Measurements from ENCODE around the gene LYZ. TPM values are rescaled to one million over a fixed set of nuclear protein-coding genes. Genes with fewer than 3 reads are reported as not detected.
"Not testable (repeated sequence)": the region's sequence is repeated elsewhere in the genome, so short reads cannot be mapped to it uniquely, and the experiment has no call there.

Gene LYZ
- not detected in 2 replicates for total RNA-seq (ENCODE audit: low replicate concordance)

DNA sequence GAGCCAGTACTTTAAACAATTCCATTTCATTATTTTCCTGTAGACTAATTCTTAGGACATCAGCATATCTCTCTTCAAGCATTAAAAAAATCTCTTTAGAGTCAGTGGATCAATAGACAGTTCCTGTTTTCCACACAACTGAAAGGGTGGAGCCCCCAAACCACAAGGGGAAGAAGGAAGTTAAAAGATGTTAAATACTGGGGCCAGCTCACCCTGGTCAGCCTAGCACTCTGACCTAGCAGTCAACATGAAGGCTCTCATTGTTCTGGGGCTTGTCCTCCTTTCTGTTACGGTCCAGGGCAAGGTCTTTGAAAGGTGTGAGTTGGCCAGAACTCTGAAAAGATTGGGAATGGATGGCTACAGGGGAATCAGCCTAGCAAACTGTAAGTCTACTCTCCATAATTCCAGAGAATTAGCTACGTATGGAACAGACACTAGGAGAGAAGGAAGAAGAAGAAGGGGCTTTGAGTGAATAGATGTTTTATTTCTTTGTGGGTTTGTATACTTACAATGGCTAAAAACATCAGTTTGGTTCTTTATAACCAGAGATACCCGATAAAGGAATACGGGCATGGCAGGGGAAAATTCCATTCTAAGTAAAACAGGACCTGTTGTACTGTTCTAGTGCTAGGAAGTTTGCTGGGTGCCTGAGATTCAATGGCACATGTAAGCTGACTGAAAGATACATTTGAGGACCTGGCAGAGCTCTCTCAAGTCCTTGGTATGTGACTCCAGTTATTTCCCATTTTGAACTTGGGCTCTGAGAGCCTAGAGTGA, at the start of gene LYZ:
Gene LYZ, plus strand, starts transcription at position 220 of the 777 bp plus-strand sequence. Its CDS starts 28 bp downstream, at position 248.
- H3K4me3 ChIP-seq (ENCODE audit: low read depth, low read length): no peak within 1 kb of the TSS
- DNase-seq (ENCODE audit: low read depth): no peak
- TF ChIP-seq, protein P1, sequence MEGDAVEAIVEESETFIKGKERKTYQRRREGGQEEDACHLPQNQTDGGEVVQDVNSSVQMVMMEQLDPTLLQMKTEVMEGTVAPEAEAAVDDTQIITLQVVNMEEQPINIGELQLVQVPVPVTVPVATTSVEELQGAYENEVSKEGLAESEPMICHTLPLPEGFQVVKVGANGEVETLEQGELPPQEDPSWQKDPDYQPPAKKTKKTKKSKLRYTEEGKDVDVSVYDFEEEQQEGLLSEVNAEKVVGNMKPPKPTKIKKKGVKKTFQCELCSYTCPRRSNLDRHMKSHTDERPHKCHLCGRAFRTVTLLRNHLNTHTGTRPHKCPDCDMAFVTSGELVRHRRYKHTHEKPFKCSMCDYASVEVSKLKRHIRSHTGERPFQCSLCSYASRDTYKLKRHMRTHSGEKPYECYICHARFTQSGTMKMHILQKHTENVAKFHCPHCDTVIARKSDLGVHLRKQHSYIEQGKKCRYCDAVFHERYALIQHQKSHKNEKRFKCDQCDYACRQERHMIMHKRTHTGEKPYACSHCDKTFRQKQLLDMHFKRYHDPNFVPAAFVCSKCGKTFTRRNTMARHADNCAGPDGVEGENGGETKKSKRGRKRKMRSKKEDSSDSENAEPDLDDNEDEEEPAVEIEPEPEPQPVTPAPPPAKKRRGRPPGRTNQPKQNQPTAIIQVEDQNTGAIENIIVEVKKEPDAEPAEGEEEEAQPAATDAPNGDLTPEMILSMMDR (IDR thresholded peaks at IDR 0.05; ENCODE audit: insufficient read depth, low read length): no peak

DNA sequence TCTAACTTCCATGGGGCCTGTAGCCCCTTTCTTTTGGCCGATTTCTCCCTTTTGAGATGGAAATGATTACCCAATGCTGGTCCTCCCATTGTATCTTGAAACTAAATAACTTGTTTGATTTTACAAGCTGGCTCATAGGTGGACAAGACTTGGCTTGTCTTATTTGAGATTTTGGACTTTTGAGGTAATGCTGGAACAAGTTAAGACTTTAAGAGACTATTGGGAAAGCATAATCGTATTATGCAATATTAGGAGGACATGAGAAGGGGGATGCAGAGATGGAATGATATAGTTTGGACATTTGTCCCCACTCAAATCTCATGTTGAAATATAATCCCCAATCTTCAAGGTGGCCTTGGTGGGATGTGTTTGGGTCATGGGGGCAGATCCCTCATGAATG, 49.2 kb upstream of the LYZ start:
- no peak for DNase-seq (ENCODE audit: low read depth)
- no peak overlapping the region for H3K4me3 ChIP-seq (ENCODE audit: low read depth, low read length)
- TF ChIP-seq, protein P1 (IDR thresholded peaks at IDR 0.05; ENCODE audit: insufficient read depth, low read length): no peak

DNA sequence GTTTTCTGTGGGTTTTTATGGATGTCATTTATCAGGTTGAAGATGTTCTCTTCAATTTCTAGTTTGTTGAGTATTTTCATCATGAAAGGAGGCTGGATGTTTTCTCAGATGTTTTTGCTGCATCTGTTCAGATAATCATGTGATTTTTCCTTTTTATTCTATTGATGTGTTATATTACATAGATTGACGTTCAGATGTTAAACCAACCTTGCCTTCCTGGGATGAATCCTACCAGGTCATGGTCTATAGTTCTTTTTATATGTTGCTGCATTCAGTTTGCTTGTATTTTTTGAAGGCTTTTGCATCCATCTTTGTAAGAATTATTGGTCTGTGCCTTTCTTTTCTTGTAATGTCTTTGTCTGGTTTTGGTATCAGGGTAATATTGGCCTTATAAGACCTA, 43.9 kb upstream of the LYZ start:
- TF ChIP-seq, protein P1 (IDR thresholded peaks at IDR 0.05; ENCODE audit: insufficient read depth, low read length): no peak
- no peak for DNase-seq (ENCODE audit: low read depth)
- no peak overlapping the region for H3K4me3 ChIP-seq (ENCODE audit: low read depth, low read length)

GRCh38 chr12:69309461-69309860, 38.7 kb upstream of the LYZ start:
- TF ChIP-seq, protein P1 (IDR thresholded peaks at IDR 0.05; ENCODE audit: insufficient read depth, low read length): no peak
- H3K4me3 ChIP-seq (ENCODE audit: low read depth, low read length): no peak overlapping the region
- DNase-seq (ENCODE audit: low read depth): no peak

- no peak overlapping the region for H3K4me3 ChIP-seq (ENCODE audit: low read depth, low read length)
- DNase-seq (ENCODE audit: low read depth): no peak
- TF ChIP-seq, protein P1 (IDR thresholded peaks at IDR 0.05; ENCODE audit: insufficient read depth, low read length): no peak
Observed at GRCh38 chr12:69313209-69313608, 35.0 kb upstream of the LYZ start.

- DNase-seq (ENCODE audit: low read depth); H3K4me3 ChIP-seq (ENCODE audit: low read depth, low read length): not testable (repeated sequence)
Observed at GRCh38 chr12:69316784-69317183, 31.4 kb upstream of the LYZ start.

DNA sequence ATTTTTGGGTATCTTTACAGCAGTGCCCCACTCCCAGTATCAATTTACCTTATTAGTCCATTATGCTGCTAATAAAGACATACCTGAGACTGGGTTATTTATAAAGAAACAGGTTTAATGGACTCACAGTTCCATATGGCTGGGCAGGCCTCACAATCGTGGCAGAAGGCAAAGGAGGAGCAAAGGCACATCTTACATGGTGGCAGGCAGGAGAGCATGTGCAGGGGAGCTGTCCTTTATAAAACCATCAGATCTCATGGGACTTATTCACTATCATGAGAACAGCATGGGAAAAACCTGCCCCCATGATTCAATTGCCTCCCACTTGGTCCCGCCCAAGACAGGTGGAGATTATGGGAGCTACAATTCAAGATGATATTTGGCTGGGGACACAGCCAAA, 30.9 kb upstream of the LYZ start:
- H3K4me3 ChIP-seq (ENCODE audit: low read depth, low read length); DNase-seq (ENCODE audit: low read depth): not testable (repeated sequence)

GRCh38 chr12:69318225-69318624, 30.0 kb upstream of the LYZ start:
- DNase-seq (ENCODE audit: low read depth): no peak
- H3K4me3 ChIP-seq (ENCODE audit: low read depth, low read length): no peak overlapping the region
- TF ChIP-seq, protein P1 (IDR thresholded peaks at IDR 0.05; ENCODE audit: insufficient read depth, low read length): no peak

Measured in fibroblast of the aortic adventitia (primary cell).